ENCODE measurements around the gene ESPN.
"Not testable (repeated sequence)": the region's sequence is repeated elsewhere in the genome, so short reads cannot be mapped to it uniquely, and the experiment has no call there.

Gene ESPN

GRCh38 chr1:6424619-6425593 lies at the start of gene ESPN:
Gene ESPN (plus strand): TSS chr1:6424776. CDS start chr1:6424956, 180 bp downstream.
- DNase-seq (ENCODE audit: low spot score) = no peak
- FAIRE-seq = no peak

GRCh38 chr1:6378096-6378746 lies 46.4 kb upstream of the ESPN start:
- FAIRE-seq = no peak
- no peak for DNase-seq (ENCODE audit: low spot score)

GRCh38 chr1:6380037-6380436 lies 44.5 kb upstream of the ESPN start:
- DNase-seq (ENCODE audit: low spot score) = no peak
- FAIRE-seq = no peak

GRCh38 chr1:6384135-6384534 lies 40.4 kb upstream of the ESPN start:
- DNase-seq (ENCODE audit: low spot score) (no peak), FAIRE-seq (no peak)

GRCh38 chr1:6384962-6385361 lies 39.6 kb upstream of the ESPN start:
- DNase-seq (ENCODE audit: low spot score) = no peak

GRCh38 chr1:6385488-6386191 lies 38.9 kb upstream of the ESPN start:
- DNase-seq (ENCODE audit: low spot score) (peak; percentile 84), FAIRE-seq (peak; percentile 49)

More at GRCh38 chr1:6384962-6385361, 39.6 kb upstream of the ESPN start:
- FAIRE-seq = no peak

GRCh38 chr1:6386371-6386949 lies 38.1 kb upstream of the ESPN start:
- DNase-seq (ENCODE audit: low spot score) (peak; percentile 48), FAIRE-seq (peak; percentile 58)

GRCh38 chr1:6389971-6390370 lies 34.6 kb upstream of the ESPN start:
- DNase-seq (ENCODE audit: low spot score) = no peak
- no peak for FAIRE-seq

GRCh38 chr1:6391951-6392808 lies 32.4 kb upstream of the ESPN start:
- FAIRE-seq (no peak), DNase-seq (ENCODE audit: low spot score) (no peak)

GRCh38 chr1:6392809-6393399 lies 31.7 kb upstream of the ESPN start:
- DNase-seq (ENCODE audit: low spot score) = no peak
- no peak for FAIRE-seq

- DNase-seq (ENCODE audit: low spot score) = peak; percentile 85
- FAIRE-seq = no peak
These were observed 31.0 kb upstream of the ESPN start, which contains the start of gene ACOT7 for GRCh38 chr1:6393400-6394187. Gene ACOT7 (minus strand): TSS chr1:6393767. CDS start chr1:6393399, 368 bp downstream.

- FAIRE-seq; DNase-seq (ENCODE audit: low spot score): not testable (repeated sequence)
These were observed 29.4 kb upstream of the ESPN start for GRCh38 chr1:6395130-6395529.

GRCh38 chr1:6395781-6396244 lies 28.8 kb upstream of the ESPN start:
- not testable (repeated sequence) for DNase-seq (ENCODE audit: low spot score); FAIRE-seq

- DNase-seq (ENCODE audit: low spot score) = no peak
- FAIRE-seq = no peak
These were observed 27.6 kb upstream of the ESPN start for GRCh38 chr1:6396998-6397397.

- DNase-seq (ENCODE audit: low spot score) (no peak), FAIRE-seq (no peak)
These were observed 26.6 kb upstream of the ESPN start for GRCh38 chr1:6397844-6398441.

GRCh38 chr1:6399294-6399693 lies 25.3 kb upstream of the ESPN start:
- DNase-seq (ENCODE audit: low spot score) = no peak
- FAIRE-seq = no peak

- no peak for DNase-seq (ENCODE audit: low spot score)
- no peak for FAIRE-seq
These were observed 22.9 kb upstream of the ESPN start for GRCh38 chr1:6401673-6402072.

GRCh38 chr1:6408023-6408422 lies 16.6 kb upstream of the ESPN start:
- FAIRE-seq = no peak
- no peak for DNase-seq (ENCODE audit: low spot score)

- DNase-seq (ENCODE audit: low spot score) (no peak), FAIRE-seq (no peak)
These were observed 15.5 kb upstream of the ESPN start for GRCh38 chr1:6409053-6409452.
